SK-N-MC (cell line): ENCODE data around the gene CHID1.

ENCODE experiments used
- FOXP2 ChIP-seq: optimal IDR thresholded peaks from 2 replicates; pipeline ENCODE3; 2011; ENCODE audit warnings: mild to moderate bottlenecking, moderate library complexity; ENCODE audit not compliant: insufficient read depth; ENCODE audit errors: extremely low read length, control extremely low read depth
- POLR2AphosphoS5 ChIP-seq: IDR thresholded peaks from 2 replicates; pipeline ENCODE4 v1.6.1; 2012; ENCODE audit warnings: mild to moderate bottlenecking, low read depth, low read length, borderline replicate concordance

DNA sequence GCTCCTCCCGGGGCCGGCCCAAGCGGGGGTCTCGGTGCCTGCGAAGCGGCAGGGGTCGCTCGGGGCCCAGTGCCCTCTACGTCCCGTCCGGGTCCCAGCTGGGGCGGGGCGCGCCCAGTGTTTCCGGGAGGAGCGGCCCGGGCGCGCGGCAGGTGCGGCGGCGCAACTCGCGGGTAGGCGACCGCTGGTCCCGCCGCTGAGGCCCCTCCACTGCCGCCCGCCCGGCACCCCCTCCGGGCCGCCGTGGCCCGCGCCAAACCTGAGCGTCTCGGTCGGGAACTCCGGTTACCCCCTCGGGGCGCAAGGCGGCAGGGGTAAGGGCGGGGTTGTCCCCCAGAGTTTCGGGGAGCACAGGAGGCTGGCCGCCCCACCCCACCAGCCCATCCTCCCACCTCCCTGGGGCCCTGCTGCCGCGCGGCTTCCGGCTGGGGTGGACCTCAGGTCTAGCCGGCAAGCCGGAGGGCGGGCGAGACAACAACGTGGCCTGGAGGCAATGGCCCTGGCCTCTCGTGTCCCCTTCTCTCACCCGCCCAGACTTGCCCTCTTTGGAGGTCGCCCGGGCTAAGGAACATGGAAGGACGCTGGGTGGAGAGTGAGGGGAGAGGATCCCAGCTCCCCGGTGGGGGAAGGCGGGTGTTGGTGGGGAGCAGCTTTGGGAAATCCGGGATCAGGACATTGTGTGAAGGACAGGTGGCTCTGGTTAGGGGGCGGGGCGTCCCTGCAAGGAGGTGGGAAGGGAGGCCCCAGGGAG lies 83.3 kb downstream of the CHID1 start:
- TF ChIP-seq FOXP2 (no peak), POLR2AphosphoS5 (no peak)
